Omental fat pad (tissue), 4 donors: Measurements from ENCODE around the gene FEV. TPM values are rescaled to one million over a fixed set of nuclear protein-coding genes. Genes with fewer than 3 reads are reported as not detected.

Experiments used
- ATAC-seq: fragments of 150-250 bp; one replicate; pipeline ENCODE4 v1.9.1; 2016; ENCODE audit warnings: mild to moderate bottlenecking, moderate library complexity; ENCODE audit not compliant: low FRiP score
- DNase-seq: peaks from one replicate; pipeline ENCODE4 v3.0.0-alpha.2; 2019; ENCODE audit warnings: low spot score
- CTCF ChIP-seq, 3 donors: fragments of 450-650 bp; IDR thresholded peaks; one replicate each; pipeline ENCODE4 v1.5.1; 2016 to 2017; ENCODE audit warnings: antibody characterized with exemption in 3 of 3, mild to moderate bottlenecking in 3 of 3, moderate library complexity in 2 of 3
- total RNA-seq, 4 donors: library from RNA; depleted of rRNA; stranded (reverse); fragments of >200 nt; gene quantifications; one replicate each; pipeline ENCODE4 v1.1.0, GENCODE V29; 2016

The FEV gene
- total RNA-seq, 4 donors from 2014 or later, result not detected

GRCh38 chr2:219022616-219023015, 37.6 kb upstream of the FEV start:
- TF ChIP-seq CTCF (IDR thresholded peaks at IDR 0.05), result no peak
- DNase-seq, result no peak
- no peak for ATAC-seq

GRCh38 chr2:219022041-219022440, 37.1 kb upstream of the FEV start:
- ATAC-seq (no peak), DNase-seq (no peak)
- no peak for TF ChIP-seq CTCF (IDR thresholded peaks at IDR 0.05)

- ATAC-seq (no peak), DNase-seq (no peak)
- TF ChIP-seq CTCF (IDR thresholded peaks at IDR 0.05), result no peak
Observed at GRCh38 chr2:219021591-219021990, 36.6 kb upstream of the FEV start.

GRCh38 chr2:219020604-219021365, 35.8 kb upstream of the FEV start:
- TF ChIP-seq CTCF (IDR thresholded peaks at IDR 0.05), result no peak
- DNase-seq (no peak), ATAC-seq (no peak)

- TF ChIP-seq CTCF (IDR thresholded peaks at IDR 0.05), result no peak
- ATAC-seq (no peak), DNase-seq (no peak)
Observed at GRCh38 chr2:219019436-219019835, 34.5 kb upstream of the FEV start.

GRCh38 chr2:219018726-219019125, 33.7 kb upstream of the FEV start:
- DNase-seq, result no peak
- ATAC-seq, result no peak
- no peak for TF ChIP-seq CTCF (IDR thresholded peaks at IDR 0.05)

- DNase-seq, result no peak
- no peak for TF ChIP-seq CTCF (IDR thresholded peaks at IDR 0.05)
- no peak for ATAC-seq
Observed at GRCh38 chr2:219018286-219018685, 33.3 kb upstream of the FEV start.
